Neural cell (in vitro differentiated cells): ENCODE results near the gene LIPC. TPM values are rescaled to one million over a fixed set of nuclear protein-coding genes. Genes with fewer than 3 reads are reported as not detected.

Experiments
- H2AFZ ChIP-seq: fragments of 200-600, 300-800 bp; sonication (generic), shearing (Covaris generic); 2 replicates; pipeline ENCODE4 v1.6.0; 2014; ENCODE audit warnings: low read depth, mild to moderate bottlenecking, antibody characterized with exemption, low read length, moderate library complexity
- H3F3A ChIP-seq: fragments of 200-600 bp; shearing (Covaris generic); 2 replicates; pipeline ENCODE4 v1.6.1; 2016; ENCODE audit warnings: mild to moderate bottlenecking, moderate library complexity, mixed read lengths, antibody characterized with exemption, low read length; ENCODE audit not compliant: insufficient read depth, poor library complexity, severe bottlenecking
- H3K27ac ChIP-seq: fragments of 200-600, 300-800 bp; sonication (generic), shearing (Covaris generic); 2 replicates; pipeline ENCODE4 v1.5.1; 2014; ENCODE audit warnings: mild to moderate bottlenecking, low read length, moderate library complexity
- H3K27me3 ChIP-seq: fragments of 300-800, 200-600 bp; sonication (generic), shearing (Covaris generic); 2 replicates; pipeline ENCODE4 v1.6.0; 2014; ENCODE audit warnings: mild to moderate bottlenecking, low read depth, low read length, moderate library complexity; ENCODE audit not compliant: insufficient read depth
- H3K36me3 ChIP-seq: fragments of 300-800, 200-600 bp; sonication (generic), shearing (Covaris generic); 2 replicates; pipeline ENCODE4 v1.5.1; 2014; ENCODE audit warnings: mild to moderate bottlenecking, antibody characterized with exemption, low read length, moderate library complexity; ENCODE audit not compliant: insufficient read depth
- H3K4me2 ChIP-seq: fragments of 300-800, 200-600 bp; sonication (generic), shearing (Covaris generic); 2 replicates; pipeline ENCODE4 v1.6.0; 2014; ENCODE audit warnings: mild to moderate bottlenecking, low read length
- H3K4me3 ChIP-seq: fragments of 300-800, 200-600 bp; sonication (generic), shearing (Covaris generic); 2 replicates; pipeline ENCODE4 v1.5.1; 2014; ENCODE audit warnings: mild to moderate bottlenecking, low read length, moderate library complexity
- H3K79me2 ChIP-seq: fragments of 200-600 bp; shearing (Covaris generic); replicated peaks from 2 replicates; pipeline ENCODE4 v1.6.0; 2014; ENCODE audit warnings: mild to moderate bottlenecking, low read length, moderate library complexity; ENCODE audit not compliant: insufficient read depth
- H3K9ac ChIP-seq: fragments of 300-800, 200-600 bp; sonication (generic), shearing (Covaris generic); 2 replicates; pipeline ENCODE4 v1.6.1; 2016; ENCODE audit warnings: mild to moderate bottlenecking, low read length, mixed read lengths
- H3K9me2 ChIP-seq: fragments of 200-600 bp; shearing (Covaris generic); 2 replicates; pipeline ENCODE4 v1.6.1; 2016; ENCODE audit warnings: mild to moderate bottlenecking, low read length, mixed read lengths; ENCODE audit not compliant: insufficient read depth
- H3K9me3 ChIP-seq: fragments of 200-600, 300-800 bp; sonication (generic), shearing (Covaris generic); 2 replicates; pipeline ENCODE4 v1.6.1; 2016; ENCODE audit warnings: mild to moderate bottlenecking, mixed run types, low read length, moderate library complexity, mixed read lengths
- H4K20me1 ChIP-seq: fragments of 200-600 bp; shearing (Covaris generic); 2 replicates; pipeline ENCODE4 v1.6.1; 2016; ENCODE audit warnings: mild to moderate bottlenecking, mixed run types; ENCODE audit not compliant: insufficient read depth
- EP300 ChIP-seq: fragments of 450-650 bp; conservative IDR thresholded peaks from 2 replicates; pipeline ENCODE4 v1.6.1; 2014; ENCODE audit warnings: antibody characterized with exemption, mild to moderate bottlenecking, moderate library complexity; ENCODE audit not compliant: poor library complexity, severe bottlenecking
- EZH2 ChIP-seq: fragments of 200-600, 300-800 bp; shearing (Covaris generic), sonication (generic); IDR thresholded peaks from 2 replicates; pipeline ENCODE4 v1.6.1; 2014; ENCODE audit warnings: antibody characterized with exemption, low read length, borderline replicate concordance, mild to moderate bottlenecking; ENCODE audit not compliant: insufficient read depth, poor library complexity, severe bottlenecking
- MXI1 ChIP-seq: fragments of 450-650 bp; conservative IDR thresholded peaks from 2 replicates; pipeline ENCODE4 v1.6.1; 2014; ENCODE audit warnings: antibody characterized with exemption, mild to moderate bottlenecking; ENCODE audit not compliant: poor library complexity, severe bottlenecking
- POLR2AphosphoS5 ChIP-seq: IDR thresholded peaks from 2 replicates; pipeline ENCODE4 v1.6.1; 2012
- RAD21 ChIP-seq: fragments of 450-650 bp; conservative IDR thresholded peaks from 2 replicates; pipeline ENCODE4 v1.6.1; 2014; ENCODE audit warnings: antibody characterized with exemption, mild to moderate bottlenecking, moderate library complexity
- SMC3 ChIP-seq: fragments of 450-650 bp; conservative IDR thresholded peaks from 2 replicates; pipeline ENCODE4 v1.6.1; 2014; ENCODE audit warnings: antibody characterized with exemption, mild to moderate bottlenecking, moderate library complexity; ENCODE audit not compliant: poor library complexity
- TAF1 ChIP-seq: IDR thresholded peaks from 2 replicates; pipeline ENCODE4 v1.6.1; 2012; ENCODE audit warnings: low read depth
- polyA plus RNA-seq: library from polyadenylated mRNA; depleted of rRNA; stranded (reverse); fragments of >200 nt; gene quantifications from 2 replicates; pipeline ENCODE4 v1.2.3, GENCODE V29; 2014
- TF ChIP-seq, protein P1 (sequence below): IDR thresholded peaks from 2 replicates; pipeline ENCODE4 v1.6.1; 2012; ENCODE audit warnings: borderline replicate concordance
- TF ChIP-seq, protein P2 (sequence below): fragments of 450-650 bp; IDR thresholded peaks from 2 replicates; pipeline ENCODE4 v1.5.1; 2014; ENCODE audit warnings: antibody characterized with exemption, mild to moderate bottlenecking, moderate library complexity; ENCODE audit not compliant: poor library complexity, severe bottlenecking

The LIPC gene
- polyA plus RNA-seq, 1 donor from 2014 or later: not detected

- Histone ChIP-seq H3K4me3 (no peak overlapping the region), H3K9me3 (peaks cover 3% of the 10 kb centered on the region), H3K9ac (no peak overlapping the region), H2AFZ (no peak overlapping the region), H3K36me3 (no peaks in the 10 kb centered on the region), H3K9me2 (no peaks in the 10 kb centered on the region), H3K27ac (no peak overlapping the region), H3K79me2 (no peaks in the 10 kb centered on the region), H4K20me1 (no peaks in the 10 kb centered on the region), H3F3A (no peaks in the 10 kb centered on the region), H3K27me3 (no peaks in the 10 kb centered on the region), H3K4me2 (no peak overlapping the region)
- TF ChIP-seq, protein P1, sequence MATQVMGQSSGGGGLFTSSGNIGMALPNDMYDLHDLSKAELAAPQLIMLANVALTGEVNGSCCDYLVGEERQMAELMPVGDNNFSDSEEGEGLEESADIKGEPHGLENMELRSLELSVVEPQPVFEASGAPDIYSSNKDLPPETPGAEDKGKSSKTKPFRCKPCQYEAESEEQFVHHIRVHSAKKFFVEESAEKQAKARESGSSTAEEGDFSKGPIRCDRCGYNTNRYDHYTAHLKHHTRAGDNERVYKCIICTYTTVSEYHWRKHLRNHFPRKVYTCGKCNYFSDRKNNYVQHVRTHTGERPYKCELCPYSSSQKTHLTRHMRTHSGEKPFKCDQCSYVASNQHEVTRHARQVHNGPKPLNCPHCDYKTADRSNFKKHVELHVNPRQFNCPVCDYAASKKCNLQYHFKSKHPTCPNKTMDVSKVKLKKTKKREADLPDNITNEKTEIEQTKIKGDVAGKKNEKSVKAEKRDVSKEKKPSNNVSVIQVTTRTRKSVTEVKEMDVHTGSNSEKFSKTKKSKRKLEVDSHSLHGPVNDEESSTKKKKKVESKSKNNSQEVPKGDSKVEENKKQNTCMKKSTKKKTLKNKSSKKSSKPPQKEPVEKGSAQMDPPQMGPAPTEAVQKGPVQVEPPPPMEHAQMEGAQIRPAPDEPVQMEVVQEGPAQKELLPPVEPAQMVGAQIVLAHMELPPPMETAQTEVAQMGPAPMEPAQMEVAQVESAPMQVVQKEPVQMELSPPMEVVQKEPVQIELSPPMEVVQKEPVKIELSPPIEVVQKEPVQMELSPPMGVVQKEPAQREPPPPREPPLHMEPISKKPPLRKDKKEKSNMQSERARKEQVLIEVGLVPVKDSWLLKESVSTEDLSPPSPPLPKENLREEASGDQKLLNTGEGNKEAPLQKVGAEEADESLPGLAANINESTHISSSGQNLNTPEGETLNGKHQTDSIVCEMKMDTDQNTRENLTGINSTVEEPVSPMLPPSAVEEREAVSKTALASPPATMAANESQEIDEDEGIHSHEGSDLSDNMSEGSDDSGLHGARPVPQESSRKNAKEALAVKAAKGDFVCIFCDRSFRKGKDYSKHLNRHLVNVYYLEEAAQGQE: no peak
- no peak for TF ChIP-seq EZH2
- TF ChIP-seq TAF1: no peak
- no peak for TF ChIP-seq SMC3
- TF ChIP-seq, protein P2, sequence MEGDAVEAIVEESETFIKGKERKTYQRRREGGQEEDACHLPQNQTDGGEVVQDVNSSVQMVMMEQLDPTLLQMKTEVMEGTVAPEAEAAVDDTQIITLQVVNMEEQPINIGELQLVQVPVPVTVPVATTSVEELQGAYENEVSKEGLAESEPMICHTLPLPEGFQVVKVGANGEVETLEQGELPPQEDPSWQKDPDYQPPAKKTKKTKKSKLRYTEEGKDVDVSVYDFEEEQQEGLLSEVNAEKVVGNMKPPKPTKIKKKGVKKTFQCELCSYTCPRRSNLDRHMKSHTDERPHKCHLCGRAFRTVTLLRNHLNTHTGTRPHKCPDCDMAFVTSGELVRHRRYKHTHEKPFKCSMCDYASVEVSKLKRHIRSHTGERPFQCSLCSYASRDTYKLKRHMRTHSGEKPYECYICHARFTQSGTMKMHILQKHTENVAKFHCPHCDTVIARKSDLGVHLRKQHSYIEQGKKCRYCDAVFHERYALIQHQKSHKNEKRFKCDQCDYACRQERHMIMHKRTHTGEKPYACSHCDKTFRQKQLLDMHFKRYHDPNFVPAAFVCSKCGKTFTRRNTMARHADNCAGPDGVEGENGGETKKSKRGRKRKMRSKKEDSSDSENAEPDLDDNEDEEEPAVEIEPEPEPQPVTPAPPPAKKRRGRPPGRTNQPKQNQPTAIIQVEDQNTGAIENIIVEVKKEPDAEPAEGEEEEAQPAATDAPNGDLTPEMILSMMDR: no peak
- TF ChIP-seq EP300: no peak
- no peak for TF ChIP-seq POLR2AphosphoS5
- TF ChIP-seq RAD21: no peak
- TF ChIP-seq MXI1: no peak
Measured at GRCh38 chr15:58486062-58486461, 54.3 kb downstream of the LIPC start.

DNA sequence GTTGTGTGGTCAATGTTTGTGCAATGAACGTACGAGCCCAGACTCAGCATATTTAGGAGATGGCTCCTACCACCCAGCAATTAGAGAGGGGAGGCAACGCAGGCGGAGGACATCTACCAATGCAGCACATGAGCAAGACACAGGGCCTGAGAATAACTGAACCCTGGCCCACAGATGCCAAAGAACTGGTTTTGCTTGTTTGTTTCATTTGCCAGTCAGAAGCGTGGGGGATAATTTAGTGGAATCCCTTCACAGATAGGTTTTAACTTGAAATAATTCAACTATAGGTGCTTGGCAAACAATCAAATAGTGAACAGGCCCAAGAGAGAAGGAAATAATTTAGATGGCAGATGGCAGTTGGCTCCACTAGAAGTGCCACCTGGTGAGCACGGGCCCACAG lies 54.8 kb downstream of the LIPC start:
- Histone ChIP-seq H3K4me3 (no peak overlapping the region), H3K9ac (no peak overlapping the region)

More for the DNA sequence above, 54.8 kb downstream of the LIPC start:
- Histone ChIP-seq H3K9me3 (peaks cover 3% of the 10 kb centered on the region), H2AFZ (no peak overlapping the region), H3K79me2 (no peaks in the 10 kb centered on the region), H3K9me2 (no peaks in the 10 kb centered on the region), H3K27me3 (no peaks in the 10 kb centered on the region), H3K36me3 (no peaks in the 10 kb centered on the region), H4K20me1 (no peaks in the 10 kb centered on the region), H3F3A (no peaks in the 10 kb centered on the region), H3K27ac (no peak overlapping the region), H3K4me2 (no peak overlapping the region)
- TF ChIP-seq POLR2AphosphoS5 (no peak), EZH2 (no peak), EP300 (no peak)
- TF ChIP-seq, protein P2: no peak
- TF ChIP-seq, protein P1: no peak
